ENCODE measurements around the gene ZMYM5. TPM values are rescaled to one million over a fixed set of nuclear protein-coding genes. Genes with fewer than 3 reads are reported as not detected.
A peak's percentile ranks its signal among the peaks of the same experiment; 100 is the strongest.

The ZMYM5 gene
- total RNA-seq, 4 donors from 2014 or later: 7.4 to 16.2 (median 10.0) TPM

DNA sequence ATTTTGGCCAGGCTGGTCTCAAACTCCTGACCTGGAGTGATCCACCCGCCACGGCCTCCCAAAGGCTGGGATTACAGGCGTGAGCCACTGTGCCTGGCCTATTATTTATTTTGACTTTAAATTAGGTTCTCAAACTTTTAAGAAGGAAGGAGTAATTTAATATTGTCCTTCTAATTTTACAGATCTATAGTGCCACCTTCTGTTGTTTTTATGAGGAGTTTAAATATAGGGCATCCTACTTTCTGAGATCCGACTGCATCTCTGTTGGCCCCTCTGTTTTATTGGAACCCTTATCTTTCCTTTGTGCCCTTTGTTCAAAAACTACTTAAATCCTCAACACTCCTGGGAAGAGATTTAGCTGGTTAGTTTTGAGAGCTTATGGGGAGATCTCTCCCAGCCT, 25.4 kb upstream of the ZMYM5 start:
- intact Hi-C loops (cut with DNase I): no loop called here
- TF ChIP-seq, protein P1, sequence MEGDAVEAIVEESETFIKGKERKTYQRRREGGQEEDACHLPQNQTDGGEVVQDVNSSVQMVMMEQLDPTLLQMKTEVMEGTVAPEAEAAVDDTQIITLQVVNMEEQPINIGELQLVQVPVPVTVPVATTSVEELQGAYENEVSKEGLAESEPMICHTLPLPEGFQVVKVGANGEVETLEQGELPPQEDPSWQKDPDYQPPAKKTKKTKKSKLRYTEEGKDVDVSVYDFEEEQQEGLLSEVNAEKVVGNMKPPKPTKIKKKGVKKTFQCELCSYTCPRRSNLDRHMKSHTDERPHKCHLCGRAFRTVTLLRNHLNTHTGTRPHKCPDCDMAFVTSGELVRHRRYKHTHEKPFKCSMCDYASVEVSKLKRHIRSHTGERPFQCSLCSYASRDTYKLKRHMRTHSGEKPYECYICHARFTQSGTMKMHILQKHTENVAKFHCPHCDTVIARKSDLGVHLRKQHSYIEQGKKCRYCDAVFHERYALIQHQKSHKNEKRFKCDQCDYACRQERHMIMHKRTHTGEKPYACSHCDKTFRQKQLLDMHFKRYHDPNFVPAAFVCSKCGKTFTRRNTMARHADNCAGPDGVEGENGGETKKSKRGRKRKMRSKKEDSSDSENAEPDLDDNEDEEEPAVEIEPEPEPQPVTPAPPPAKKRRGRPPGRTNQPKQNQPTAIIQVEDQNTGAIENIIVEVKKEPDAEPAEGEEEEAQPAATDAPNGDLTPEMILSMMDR (IDR thresholded peaks at IDR 0.05): peak in 3 of 6 experiments; percentile 12 to 39 (median 25)
- TF ChIP-seq POLR2A (IDR thresholded peaks at IDR 0.05): no peak
- H3K4me1 ChIP-seq: no peaks in the 10 kb centered on the region

DNA sequence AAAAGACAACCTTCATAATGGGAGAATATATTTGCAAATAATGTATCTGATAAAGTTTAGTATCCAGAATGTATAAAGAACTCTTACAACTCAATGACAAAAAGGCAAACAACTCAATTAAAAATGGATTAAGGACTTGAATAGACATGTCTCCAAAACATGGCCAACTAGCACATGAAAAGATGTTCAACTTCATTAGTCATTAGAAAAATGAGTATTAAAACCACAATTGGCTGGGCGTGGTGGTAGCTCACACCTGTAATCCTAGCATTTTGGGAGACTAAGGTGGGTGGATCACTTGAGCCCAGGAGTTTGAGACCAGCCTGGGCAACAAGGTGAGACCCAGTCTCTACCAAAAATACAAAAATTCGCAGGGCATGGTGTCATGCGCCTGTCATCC, 18.8 kb upstream of the ZMYM5 start:
- H3K36me3 ChIP-seq: no peaks in the 10 kb centered on the region
- intact Hi-C loops (cut with DNase I): no loop called here
- H3K9me3 ChIP-seq: no peaks in the 10 kb centered on the region
- no peaks in the 10 kb centered on the region for H3K27me3 ChIP-seq
- no peak overlapping the region for H3K4me3 ChIP-seq
- no peak for DNase-seq
- no peak for TF ChIP-seq POLR2A (IDR thresholded peaks at IDR 0.05)
- TF ChIP-seq, protein P1 (IDR thresholded peaks at IDR 0.05): no peak
- H3K4me1 ChIP-seq: peaks cover 0 to 17% (median 4%) of the 10 kb centered on the region in 3 donors
- peak overlapping the region in 3 of 4 donors; percentile 42 to 69 (median 64) for H3K27ac ChIP-seq
- 49 to 72% methylated on average over 2 to 3 of the region's 3 CpGs for WGBS, 2 donors

More for the DNA sequence above, 25.4 kb upstream of the ZMYM5 start:
- no peak for DNase-seq
- H3K9me3 ChIP-seq: no peaks in the 10 kb centered on the region
- no peaks in the 10 kb centered on the region for H3K27me3 ChIP-seq
- no peak overlapping the region for H3K27ac ChIP-seq
- no peaks in the 10 kb centered on the region for H3K36me3 ChIP-seq
- H3K4me3 ChIP-seq: no peak overlapping the region
- 16 to 28% methylated on average over 4 of the region's 4 CpGs for WGBS, 2 donors

DNA sequence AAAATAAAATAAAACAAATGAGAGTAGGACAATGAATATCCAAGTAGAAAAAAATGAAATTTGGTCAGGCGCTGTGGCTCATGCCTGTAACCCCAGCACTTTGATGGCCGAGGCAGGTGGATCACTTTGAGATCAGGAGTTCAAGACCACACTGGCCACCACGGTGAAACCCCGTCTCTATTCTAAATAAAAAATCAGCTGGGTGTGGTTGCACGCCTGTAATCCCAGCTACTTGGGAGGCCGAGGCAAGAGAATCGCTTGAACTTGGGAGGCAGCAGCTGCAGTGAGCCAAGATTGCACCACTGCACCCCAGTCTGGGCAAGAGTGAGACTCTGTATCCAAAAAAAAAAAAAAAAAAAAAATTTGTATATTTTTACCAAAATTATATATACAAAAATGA, 18.2 kb upstream of the ZMYM5 start:
- Histone ChIP-seq H3K9me3 (no peaks in the 10 kb centered on the region), H3K27ac (peak overlapping the region in 3 of 4 donors; percentile 42 to 64 (median 43)), H3K4me1 (peaks cover 0 to 17% (median 4%) of the 10 kb centered on the region in 3 donors), H3K27me3 (no peaks in the 10 kb centered on the region), H3K4me3 (no peak overlapping the region), H3K36me3 (no peaks in the 10 kb centered on the region)
- no peak for DNase-seq
- TF ChIP-seq, protein P1 (IDR thresholded peaks at IDR 0.05): no peak
- TF ChIP-seq POLR2A (IDR thresholded peaks at IDR 0.05): no peak
- WGBS, 2 donors: 43 to 48% methylated on average over 7 of the region's 7 CpGs
- intact Hi-C loops (cut with DNase I): no loop called here

DNA sequence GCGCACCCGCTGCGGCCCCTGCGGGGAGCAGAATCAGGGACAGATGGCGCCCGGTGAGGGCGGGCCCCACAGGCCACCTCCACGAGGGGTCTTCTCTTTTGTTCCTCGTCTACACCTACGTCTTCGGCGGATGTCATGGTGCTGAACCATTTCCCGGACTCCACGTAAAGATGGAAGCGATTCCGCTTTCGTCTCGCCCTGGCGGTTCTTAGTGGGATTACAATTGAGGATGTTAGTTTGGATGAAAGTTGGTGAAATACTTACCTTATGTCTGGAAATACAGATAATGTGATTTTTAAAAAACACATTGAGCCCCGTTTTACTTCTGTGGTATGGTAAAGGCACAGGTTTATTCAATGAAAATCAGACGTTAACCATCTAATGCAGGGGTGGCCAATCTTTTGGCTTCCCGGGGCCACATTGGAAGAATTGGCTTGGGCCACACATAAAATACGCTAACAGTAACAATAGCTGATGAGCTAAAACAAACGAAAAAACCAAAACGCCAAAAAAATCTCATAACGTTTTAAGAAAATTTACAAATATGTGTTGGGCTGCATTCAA, 1.4 kb upstream of the ZMYM5 start:
- Histone ChIP-seq H3K27ac (peak overlapping the region; percentile 99), H3K27me3 (no peaks in the 10 kb centered on the region), H3K36me3 (no peaks in the 10 kb centered on the region), H3K4me3 (peak overlapping the region; percentile 80 to 92 (median 84)), H3K9me3 (no peaks in the 10 kb centered on the region), H3K4me1 (peaks cover 9 to 60% (median 22%) of the 10 kb centered on the region in 3 donors)
- WGBS, 2 donors: 10 to 14% methylated on average over 23 to 25 of the region's 26 CpGs
- no peak for DNase-seq
- TF ChIP-seq, protein P1 (IDR thresholded peaks at IDR 0.05): peak; percentile 53 to 84 (median 78)
- TF ChIP-seq POLR2A (IDR thresholded peaks at IDR 0.05): peak in 1 of 4 donors; percentile 11
- intact Hi-C loops (cut with DNase I): loop anchor here (5.0 kb wide), 1 partner anchor 83 kb away; the partner anchor contains the start of gene PSPC1

DNA sequence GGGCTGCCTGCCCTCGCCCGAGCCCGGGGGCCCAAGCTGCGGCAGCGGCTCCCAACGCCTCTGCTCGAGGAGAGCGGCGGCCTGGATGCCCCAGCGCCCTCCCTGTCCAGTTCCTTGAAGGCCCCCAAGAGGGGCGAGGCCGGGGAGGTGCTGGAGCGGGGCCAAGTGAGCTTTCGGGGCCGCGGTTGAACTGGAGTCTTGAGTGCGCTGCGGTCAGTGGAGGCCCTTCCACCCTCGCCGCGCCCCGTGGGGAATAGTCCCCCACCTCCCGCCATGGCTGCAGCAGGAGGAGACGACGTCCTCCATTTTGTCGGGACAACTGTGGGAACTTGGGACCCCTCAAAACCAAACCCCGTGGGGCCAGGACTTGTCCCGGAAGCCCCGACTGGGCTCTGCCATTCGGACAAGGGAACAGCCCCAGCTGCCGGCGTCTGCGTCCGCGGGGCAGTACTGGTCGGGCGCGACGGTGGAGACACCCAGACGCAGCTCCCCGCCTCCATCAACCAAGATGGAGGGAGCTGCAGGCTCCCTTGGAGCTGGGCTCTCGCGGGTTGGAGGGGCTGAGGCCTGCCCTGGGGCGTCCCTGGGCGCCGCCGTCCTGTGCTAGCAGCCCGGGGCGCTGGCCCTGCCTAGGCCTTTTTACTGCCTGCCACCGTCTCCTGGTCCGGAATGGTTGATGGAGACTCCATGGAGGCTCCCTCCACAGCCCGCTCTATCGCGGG, 736 bp upstream of the ZMYM5 start:
- Histone ChIP-seq H3K36me3 (peaks cover 0 to 6% (median 0%) of the 10 kb centered on the region in 3 donors), H3K4me3 (peak overlapping the region; percentile 80 to 92 (median 84)), H3K27ac (peak overlapping the region; percentile 99), H3K9me3 (no peaks in the 10 kb centered on the region), H3K4me1 (peaks cover 9 to 61% (median 22%) of the 10 kb centered on the region in 3 donors), H3K27me3 (no peaks in the 10 kb centered on the region)
- DNase-seq: peak; percentile 23
- no peak for TF ChIP-seq POLR2A (IDR thresholded peaks at IDR 0.05)
- TF ChIP-seq, protein P1 (IDR thresholded peaks at IDR 0.05): no peak
- intact Hi-C loops (cut with DNase I): loop anchor here (5.0 kb wide), 1 partner anchor 82 kb away; the partner anchor contains the start of gene PSPC1
- 0 to 7% methylated on average over 2 to 19 of the region's 54 CpGs for WGBS, 2 donors

All from esophagus squamous epithelium (tissue), 5 donors.